RPMI7951 (cell line): ENCODE results near the gene SLX4IP. TPM values are rescaled to one million over a fixed set of nuclear protein-coding genes. Genes with fewer than 3 reads are reported as not detected.

Source experiments
- DNase-seq: peaks from one replicate; pipeline ENCODE4 v3.0.0-alpha.2; 2012; ENCODE audit warnings: low read depth
- total RNA-seq: library from RNA; depleted of rRNA; stranded (reverse); fragments of >200 nt; shearing (Covaris generic); gene quantifications from 2 replicates; pipeline ENCODE4 v1.2.3, GENCODE V29; 2014

Gene SLX4IP
- total RNA-seq, 1 experiment from 2014 or later = 4.7 TPM

GRCh38 chr20:10466325-10466724 is 31.2 kb downstream of the SLX4IP start:
- DNase-seq = peak; percentile 36

DNA sequence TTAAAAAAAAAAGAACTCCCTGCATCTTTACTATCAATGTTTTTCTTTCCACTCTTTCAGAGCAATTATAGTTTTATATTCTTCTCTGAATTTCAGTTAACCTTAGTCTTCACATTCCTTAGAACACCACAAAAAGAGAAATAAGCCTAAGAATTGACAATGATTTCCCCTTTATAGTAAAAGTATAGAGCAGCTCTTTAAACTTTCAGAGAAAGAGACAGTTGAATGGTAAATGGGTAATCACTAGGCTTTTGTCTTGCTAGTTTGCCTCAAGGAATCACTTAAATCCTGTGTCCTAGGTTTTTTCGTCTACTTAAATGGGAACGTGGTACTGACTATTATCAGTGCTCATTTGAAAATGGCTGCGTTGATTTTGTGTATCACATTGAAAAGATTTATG is 31.8 kb downstream of the SLX4IP start:
- no peak for DNase-seq

DNA sequence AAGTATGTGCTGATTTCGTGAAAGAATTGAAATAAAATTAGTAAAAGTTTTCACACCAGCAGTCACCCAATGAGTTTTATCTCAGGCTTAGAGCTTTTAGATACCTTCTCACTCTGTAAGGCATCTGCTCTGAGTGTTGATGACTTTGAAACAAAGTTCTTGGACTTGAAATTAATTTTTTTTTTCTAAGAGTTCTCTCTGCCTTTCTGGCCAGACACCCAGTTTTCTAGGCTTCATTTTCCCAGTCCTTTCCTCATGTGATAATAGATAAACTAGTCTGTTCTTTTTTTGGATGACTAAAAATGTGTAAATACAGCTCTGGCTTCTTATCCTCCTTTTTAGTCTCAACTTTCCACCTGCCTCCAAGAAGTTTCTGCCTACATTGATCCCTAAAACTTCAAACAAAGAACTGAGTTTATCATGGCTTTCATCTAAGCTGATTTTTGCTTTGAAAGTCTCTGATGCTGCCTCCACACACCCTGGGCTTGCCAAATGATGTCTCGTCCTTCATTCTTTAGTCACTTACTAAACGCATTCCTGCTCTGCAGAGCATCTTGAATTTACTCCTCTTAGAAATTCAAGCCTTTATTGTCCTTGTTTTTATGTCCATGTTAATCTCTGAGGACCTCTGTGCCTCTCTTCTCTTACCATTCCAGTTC is 32.7 kb downstream of the SLX4IP start:
- DNase-seq = no peak

GRCh38 chr20:10468340-10468845 is 33.3 kb downstream of the SLX4IP start:
- no peak for DNase-seq

GRCh38 chr20:10469056-10469455 is 34.0 kb downstream of the SLX4IP start:
- no peak for DNase-seq

GRCh38 chr20:10469599-10469998 is 34.5 kb downstream of the SLX4IP start:
- peak; percentile 86 for DNase-seq

DNA sequence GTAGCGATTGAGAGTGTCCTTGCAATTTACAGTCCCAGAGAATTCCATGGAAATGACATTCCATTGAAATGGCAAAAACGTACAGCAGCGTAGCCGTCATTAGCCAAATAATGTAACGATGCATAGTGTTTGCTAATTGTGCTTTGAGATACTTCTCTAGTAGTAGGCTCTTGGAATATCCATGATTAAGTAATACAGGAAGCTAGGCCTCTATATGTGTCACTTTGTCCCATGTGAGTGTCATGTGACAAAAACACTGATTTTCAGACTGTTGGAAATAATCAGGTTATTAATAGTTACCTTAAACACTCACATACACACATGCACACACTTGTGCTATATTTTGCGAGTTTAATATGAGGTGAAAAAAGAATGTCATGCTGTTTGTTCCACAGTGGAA is 35.2 kb downstream of the SLX4IP start:
- no peak for DNase-seq

DNA sequence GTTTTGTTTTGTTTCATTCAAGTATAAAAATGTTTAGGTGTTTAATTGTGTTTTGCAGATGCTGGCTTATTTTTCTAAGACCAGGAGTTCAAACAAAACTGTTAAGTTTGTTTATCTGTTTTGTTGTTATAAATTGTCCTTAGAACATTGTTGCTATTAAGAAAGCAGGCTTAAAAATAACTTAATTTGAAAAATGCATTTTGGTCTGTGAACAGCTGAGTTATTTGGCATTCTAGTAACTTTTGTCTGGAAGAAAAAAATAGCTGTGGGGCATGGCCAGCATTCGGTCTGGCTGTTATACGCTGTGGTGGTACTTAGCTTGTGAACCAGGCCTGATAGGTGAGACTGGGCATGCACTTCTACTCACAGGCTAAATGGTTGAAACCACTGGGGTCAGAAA is 37.8 kb downstream of the SLX4IP start:
- no peak for DNase-seq

- no peak for DNase-seq
Measured at GRCh38 chr20:10474606-10475184, 39.6 kb downstream of the SLX4IP start.

- DNase-seq = no peak
Measured at GRCh38 chr20:10475225-10475624, 40.1 kb downstream of the SLX4IP start.

DNA sequence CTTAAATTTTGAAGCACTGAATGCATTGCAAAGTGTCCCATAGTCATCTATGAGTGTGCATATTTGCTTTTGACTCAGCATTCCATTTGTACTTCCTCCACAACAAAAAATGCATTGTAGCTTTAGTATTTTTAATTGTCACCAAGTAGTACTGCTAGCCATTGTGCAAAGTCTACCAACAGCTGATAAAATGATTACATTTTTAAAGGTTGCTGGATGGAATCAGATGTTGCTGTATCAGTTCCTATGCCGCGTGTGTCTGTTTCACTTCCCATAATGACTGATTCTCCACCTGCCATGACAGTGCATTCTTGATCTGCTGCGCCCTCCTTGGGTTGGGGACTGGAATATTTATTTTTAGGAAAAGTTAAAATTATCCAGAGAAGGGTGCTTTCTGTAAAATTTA is 41.2 kb downstream of the SLX4IP start:
- DNase-seq = peak; percentile 47

- DNase-seq = no peak
Measured at GRCh38 chr20:10478205-10478604, 43.1 kb downstream of the SLX4IP start.

DNA sequence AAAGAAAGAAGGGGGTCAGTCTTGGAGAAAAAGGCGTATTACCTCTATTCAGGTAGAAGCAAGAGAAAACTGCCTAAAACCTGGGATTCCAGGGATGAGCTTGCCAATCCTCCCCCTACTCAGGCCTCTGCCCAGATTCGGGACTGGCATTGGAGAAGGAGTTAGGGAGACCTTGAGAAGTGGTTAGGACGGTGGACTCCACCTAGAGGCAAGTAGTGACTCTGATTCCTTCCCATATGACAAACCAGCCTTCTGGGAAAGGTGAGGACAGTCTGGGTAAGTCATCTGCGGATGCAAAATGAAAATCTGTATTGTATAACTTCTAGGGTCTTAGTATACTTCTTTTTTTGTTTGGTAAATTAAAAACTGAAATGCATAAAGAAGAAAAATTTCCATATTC is 43.8 kb downstream of the SLX4IP start:
- DNase-seq = no peak

GRCh38 chr20:10481676-10482075 is 46.6 kb downstream of the SLX4IP start:
- DNase-seq = no peak

DNA sequence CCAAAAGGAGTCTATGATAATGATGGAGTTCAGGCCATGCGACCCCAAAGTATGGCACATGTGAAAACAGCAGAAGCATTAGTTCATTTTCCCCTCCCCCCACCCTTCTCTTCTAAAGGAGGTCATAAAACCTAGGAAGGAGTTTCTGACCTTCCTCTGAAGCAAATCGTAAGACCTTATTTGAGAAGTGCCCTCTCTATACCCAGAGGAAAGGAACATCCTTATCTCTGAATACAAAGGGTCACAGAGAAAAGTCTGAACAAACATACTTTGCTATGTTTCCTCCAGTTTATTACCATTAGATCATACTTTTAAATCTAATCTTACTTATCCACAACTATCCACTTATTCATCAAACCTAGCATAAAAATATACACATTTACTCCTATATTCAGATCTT is 48.6 kb downstream of the SLX4IP start:
- DNase-seq = no peak

DNA sequence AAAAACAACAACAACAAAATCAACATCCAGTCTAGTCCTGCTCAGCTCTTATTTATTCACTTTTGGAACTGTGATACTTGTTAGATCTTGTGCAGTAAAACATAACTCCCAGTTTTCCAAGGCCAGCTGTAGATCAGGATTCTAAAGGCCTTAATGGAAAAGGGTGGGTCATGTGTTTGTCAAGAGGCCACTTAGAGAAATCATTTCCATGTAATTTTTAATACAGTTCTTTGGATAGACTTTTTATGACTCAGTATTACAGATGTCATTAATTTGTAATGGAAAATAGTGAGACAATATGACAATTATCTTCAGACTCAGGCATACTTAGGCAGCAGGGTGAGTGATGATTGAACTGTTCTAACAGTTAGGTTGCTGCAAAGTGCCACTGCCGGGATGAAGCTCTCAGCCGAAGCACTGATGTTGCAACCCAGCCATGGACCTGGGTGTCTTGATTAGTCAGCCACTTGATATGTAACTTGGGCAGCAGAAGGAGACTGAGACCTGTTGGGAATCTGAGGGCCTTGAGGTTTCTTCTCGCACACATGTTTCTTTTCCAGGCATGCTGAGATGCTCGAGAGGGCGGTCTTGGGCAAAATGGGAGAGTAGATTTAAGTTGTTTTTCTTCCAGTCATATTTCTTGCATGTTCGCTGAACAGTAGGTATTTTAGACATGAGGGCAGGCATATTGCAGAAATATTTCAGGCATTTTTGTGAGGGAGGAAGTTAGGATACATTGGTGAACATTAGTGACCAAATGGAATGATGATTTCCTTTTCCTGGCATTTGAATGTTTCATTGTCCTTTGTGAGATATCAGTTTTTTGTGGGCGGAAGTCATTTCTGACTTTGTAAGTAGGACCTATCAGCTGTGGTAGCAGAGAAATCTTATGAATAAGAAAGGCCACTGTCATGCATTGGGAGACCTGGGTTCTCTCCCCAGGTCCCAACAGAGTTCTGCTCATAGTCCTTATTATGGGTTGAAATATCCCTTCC is 52.3 kb downstream of the SLX4IP start:
- peak; percentile 52 for DNase-seq

DNA sequence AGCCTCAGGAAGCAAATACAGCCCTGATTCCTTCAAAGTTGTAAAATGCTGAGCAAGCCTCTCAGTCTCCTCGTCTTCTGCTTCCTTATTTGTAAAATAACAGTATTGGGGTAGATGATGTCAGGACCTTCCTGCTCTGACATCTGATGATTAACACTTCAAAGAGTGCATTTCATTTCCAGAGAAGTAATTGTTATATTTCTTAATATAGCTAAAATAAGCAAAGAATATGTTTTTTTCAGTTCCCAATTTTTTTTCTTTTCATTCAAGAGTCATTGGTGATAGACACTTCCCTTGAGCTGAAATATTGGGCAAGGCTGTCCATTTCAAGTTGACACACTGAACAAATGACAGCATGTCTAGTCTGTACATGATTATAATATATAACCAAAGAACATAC is 53.4 kb downstream of the SLX4IP start:
- DNase-seq = no peak

GRCh38 chr20:10489853-10490252 is 54.7 kb downstream of the SLX4IP start:
- DNase-seq = no peak

DNA sequence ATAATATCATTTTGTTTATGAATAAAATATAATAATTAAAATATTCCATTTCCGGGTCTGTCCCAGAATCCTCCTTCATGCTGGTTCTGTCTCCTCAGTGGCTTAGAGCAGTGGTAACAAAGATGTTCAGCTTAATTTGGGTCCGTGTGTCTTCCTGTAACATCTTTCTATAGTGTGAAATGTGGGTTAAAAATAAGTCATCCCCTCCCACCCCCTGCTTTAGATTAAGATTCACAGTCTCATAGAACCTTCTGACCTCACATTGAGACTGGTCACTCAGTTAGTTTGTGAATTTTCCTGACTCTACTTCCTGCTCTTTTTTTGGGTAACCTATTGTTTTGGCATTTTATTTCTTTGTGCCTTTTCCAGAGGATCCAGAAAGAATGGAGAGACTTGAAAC is 55.2 kb downstream of the SLX4IP start:
- no peak for DNase-seq

DNA sequence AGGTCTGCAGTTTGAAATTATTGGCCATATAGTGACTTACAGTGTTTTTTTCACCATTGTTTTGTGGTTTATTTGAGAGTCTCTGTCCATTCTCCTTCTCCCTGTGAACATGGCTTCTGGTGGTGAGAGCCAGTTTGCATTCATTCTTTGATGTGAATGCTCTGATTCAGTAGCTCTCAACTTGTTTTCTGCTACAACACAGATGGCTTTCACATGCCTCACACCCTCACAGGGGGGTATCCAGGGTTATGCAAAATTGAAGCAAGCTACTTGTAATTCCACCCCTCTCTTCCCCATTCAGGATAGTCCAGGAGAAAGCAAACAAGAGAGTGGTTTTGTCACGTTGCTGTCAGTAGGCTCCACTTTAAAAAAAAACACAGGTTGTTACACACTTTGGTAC is 55.6 kb downstream of the SLX4IP start:
- DNase-seq = peak; percentile 59

GRCh38 chr20:10492065-10492464 is 57.0 kb downstream of the SLX4IP start:
- DNase-seq = peak; percentile 55

DNA sequence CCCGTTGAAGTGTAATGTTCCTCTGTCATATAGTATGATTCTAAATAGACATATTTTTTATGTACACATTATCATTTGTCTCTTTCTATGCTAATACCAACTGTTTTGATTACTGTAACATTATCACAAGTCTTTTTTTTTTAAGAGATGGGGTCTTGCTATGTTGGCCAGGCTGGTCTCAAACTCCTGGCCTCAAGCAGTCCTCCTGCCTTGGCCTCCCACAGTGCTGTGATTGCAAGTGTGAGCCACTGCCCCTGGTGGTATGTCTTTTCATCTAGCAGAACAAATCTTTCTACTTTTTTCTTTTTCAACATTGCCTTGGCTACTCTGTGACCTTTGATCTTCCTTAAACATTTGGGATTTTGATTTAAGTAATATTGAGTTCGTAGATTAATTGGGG is 57.7 kb downstream of the SLX4IP start:
- DNase-seq = no peak
